Neuronal stem cell (in vitro differentiated cells): Measurements from ENCODE around the gene MTREX.

ENCODE experiments used
- DNase-seq: peaks from one replicate; pipeline ENCODE4 v3.0.0-alpha.2; 2013; ENCODE audit warnings: low spot score
- H2AFZ ChIP-seq: one replicate; pipeline ENCODE4 v1.6.1; 2013; ENCODE audit warnings: mild to moderate bottlenecking, low read length, inconsistent platforms
- H2AK5ac ChIP-seq: 2 replicates; pipeline ENCODE4 v1.6.1; 2013; ENCODE audit warnings: low read depth, mild to moderate bottlenecking, inconsistent platforms, low read length, moderate library complexity, mixed read lengths
- H2BK120ac ChIP-seq: 2 replicates; pipeline ENCODE4 v1.6.1; 2013; ENCODE audit warnings: low read depth, mild to moderate bottlenecking, inconsistent platforms, low read length, moderate library complexity, mixed read lengths
- H2BK12ac ChIP-seq: one replicate; pipeline ENCODE4 v1.6.1; 2013; ENCODE audit warnings: low read length, inconsistent platforms
- H2BK15ac ChIP-seq: 2 replicates; pipeline ENCODE4 v1.6.1; 2013; ENCODE audit warnings: mild to moderate bottlenecking, low read length, inconsistent platforms, mixed read lengths
- H2BK5ac ChIP-seq: one replicate; pipeline ENCODE4 v1.6.1; 2013; ENCODE audit warnings: inconsistent platforms, mild to moderate bottlenecking, low read length, moderate library complexity
- H3K14ac ChIP-seq: one replicate; pipeline ENCODE4 v1.6.1; 2013; ENCODE audit warnings: low read length, inconsistent platforms
- H3K18ac ChIP-seq: 2 replicates; pipeline ENCODE4 v1.6.1; 2013; ENCODE audit warnings: low read length, inconsistent platforms
- H3K23ac ChIP-seq: 2 replicates; pipeline ENCODE4 v1.6.1; 2013; ENCODE audit warnings: low read depth, mild to moderate bottlenecking, mixed read lengths, low read length, inconsistent platforms; ENCODE audit not compliant: poor library complexity
- H3K27ac ChIP-seq: replicated peaks from 3 replicates; pipeline ENCODE4 v1.5.1; 2013; ENCODE audit warnings: low read length, inconsistent platforms
- H3K27me3 ChIP-seq, 3 experiments: 2 replicates each; pipeline ENCODE4 v1.6.1; 2013; ENCODE audit warnings: low read length in 3 of 3, mild to moderate bottlenecking in 2 of 3, inconsistent platforms in 1 of 3, low read depth in 1 of 3, mixed read lengths in 1 of 3, moderate library complexity in 1 of 3; ENCODE audit not compliant: control insufficient read depth in 3 of 3, insufficient read depth in 3 of 3
- H3K36me3 ChIP-seq, 2 donors: replicated peaks in 1 of 2; 2 replicates each; pipeline ENCODE4 v1.6.1; 2013; ENCODE audit warnings: low read length in 2 of 2; ENCODE audit not compliant: control insufficient read depth in 2 of 2, insufficient read depth in 2 of 2
- H3K4ac ChIP-seq: 2 replicates; pipeline ENCODE4 v1.6.1; 2013; ENCODE audit warnings: inconsistent platforms, mild to moderate bottlenecking, low read length, moderate library complexity
- H3K4me1 ChIP-seq, 2 donors: 1 replicate in 1 of 2; 2 replicates in 1 of 2; pipeline ENCODE4 v1.6.1; 2013; ENCODE audit warnings: low read length in 2 of 2, low read depth in 1 of 2; ENCODE audit not compliant: control insufficient read depth in 2 of 2, insufficient read depth in 1 of 2
- H3K4me2 ChIP-seq: one replicate; pipeline ENCODE4 v1.6.1; 2013; ENCODE audit warnings: mild to moderate bottlenecking, low read length, inconsistent platforms; ENCODE audit not compliant: insufficient read depth, poor library complexity, severe bottlenecking
- H3K4me3 ChIP-seq, 2 donors: 2 replicates each; pipeline ENCODE4 v1.5.1; 2013; ENCODE audit warnings: low read length in 2 of 2, mild to moderate bottlenecking in 2 of 2, inconsistent platforms in 1 of 2, moderate library complexity in 1 of 2
- H3K79me1 ChIP-seq: one replicate; pipeline ENCODE4 v1.6.1; 2013; ENCODE audit warnings: low read depth, mild to moderate bottlenecking, inconsistent platforms, low read length, moderate library complexity
- H3K9ac ChIP-seq: one replicate; pipeline ENCODE4 v1.6.1; 2013; ENCODE audit warnings: mild to moderate bottlenecking, low read depth, low read length, inconsistent platforms; ENCODE audit not compliant: poor library complexity
- H3K9me3 ChIP-seq, 2 donors: replicated peaks in 1 of 2; 2 replicates each; pipeline versions ENCODE3 to v1.6.1; 2013; ENCODE audit warnings: low read length in 2 of 2, mild to moderate bottlenecking in 2 of 2, inconsistent platforms in 1 of 2, low read depth in 1 of 2, mixed read lengths in 1 of 2, moderate library complexity in 1 of 2; ENCODE audit not compliant: control insufficient read depth in 2 of 2, insufficient read depth in 1 of 2
- H4K8ac ChIP-seq: one replicate; pipeline ENCODE4 v1.6.1; 2013; ENCODE audit warnings: low read depth, mild to moderate bottlenecking, inconsistent platforms, low read length, moderate library complexity
- H4K91ac ChIP-seq: one replicate; pipeline ENCODE4 v1.6.1; 2013; ENCODE audit warnings: low read length, low read depth, mild to moderate bottlenecking, inconsistent platforms; ENCODE audit not compliant: poor library complexity
- WGBS, 2 donors: extraction: QIAGEN DNeasy Blood & Tissue Kit; methylation state at CpG; one replicate each; pipeline ENCODE4 v1.1.7; 2013; ENCODE audit warnings: missing lambda C conversion rate in 2 of 2, mixed read lengths in 1 of 2; ENCODE audit not compliant: insufficient read length in 2 of 2, insufficient replicate concordance in 1 of 2; ENCODE audit errors: extremely low coverage in 2 of 2; 5-methylcytosine and 5-hydroxymethylcytosine counted together

Gene MTREX

GRCh38 chr5:55387865-55388264 lies 80.1 kb downstream of the MTREX start:
- Histone ChIP-seq H3K79me1 (no peaks in the 10 kb centered on the region), H3K18ac (no peak overlapping the region), H3K4me1 (no peaks in the 10 kb centered on the region), H3K4me2 (no peak overlapping the region), H3K27me3 (no peaks in the 10 kb centered on the region), H3K9me3 (peaks cover 6 to 32% of the 10 kb centered on the region in 2 donors), H3K4me3 (no peak overlapping the region), H4K8ac (no peak overlapping the region), H3K36me3 (peaks cover 9 to 92% of the 10 kb centered on the region in 2 donors), H2AFZ (no peak overlapping the region), H2BK12ac (no peak overlapping the region), H2AK5ac (no peak overlapping the region), H3K14ac (no peak overlapping the region), H2BK15ac (no peak overlapping the region), H2BK5ac (no peak overlapping the region), H4K91ac (no peak overlapping the region), H2BK120ac (no peak overlapping the region), H3K9ac (no peak overlapping the region), H3K23ac (no peak overlapping the region), H3K4ac (no peak overlapping the region), H3K27ac (no peak overlapping the region)
- WGBS, 2 donors, result no CpG with 5 or more reads among the region's 2 CpGs
- no peak for DNase-seq

DNA sequence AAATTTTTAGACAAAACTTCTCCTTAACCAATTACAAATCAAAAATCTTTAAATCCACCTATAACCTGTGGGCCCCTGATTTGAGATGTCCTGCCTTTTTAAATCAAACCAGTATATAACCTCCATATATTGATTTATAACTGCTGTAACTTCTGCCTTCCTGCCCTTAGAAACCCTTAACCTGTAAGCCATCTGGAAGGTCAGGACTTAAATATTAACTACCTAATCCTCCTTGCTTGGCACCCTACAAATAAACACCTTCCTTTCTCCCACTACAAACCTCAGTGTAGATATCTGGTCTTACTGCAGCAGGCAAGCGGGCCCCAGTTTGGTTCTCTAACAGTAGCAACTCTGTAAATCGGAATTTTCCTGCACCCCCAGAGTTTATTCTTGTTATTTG lies 83.9 kb downstream of the MTREX start:
- Histone ChIP-seq H3K4me1 (no peaks in the 10 kb centered on the region), H2AFZ (no peak overlapping the region), H3K4me2 (no peak overlapping the region), H3K4me3 (no peak overlapping the region), H2BK120ac (no peak overlapping the region), H2BK12ac (no peak overlapping the region), H3K27ac (no peak overlapping the region), H4K8ac (no peak overlapping the region), H3K14ac (no peak overlapping the region), H3K79me1 (no peaks in the 10 kb centered on the region), H3K9me3 (peaks cover 8 to 28% of the 10 kb centered on the region in 2 donors), H3K27me3 (no peaks in the 10 kb centered on the region), H4K91ac (no peak overlapping the region), H2AK5ac (no peak overlapping the region), H3K36me3 (peaks cover 13 to 93% of the 10 kb centered on the region in 2 donors), H2BK15ac (no peak overlapping the region), H3K18ac (no peak overlapping the region), H3K9ac (no peak overlapping the region), H3K4ac (no peak overlapping the region), H3K23ac (no peak overlapping the region), H2BK5ac (no peak overlapping the region)
- no peak for DNase-seq
- WGBS, 2 donors, result no CpG with 5 or more reads among the region's 2 CpGs

- Histone ChIP-seq H3K27me3 (no peaks in the 10 kb centered on the region), H3K36me3 (peaks cover 13 to 93% of the 10 kb centered on the region in 2 donors), H4K91ac (no peak overlapping the region), H2AK5ac (no peak overlapping the region), H2BK15ac (no peak overlapping the region), H3K9ac (no peak overlapping the region), H2BK120ac (no peak overlapping the region), H2AFZ (no peak overlapping the region), H2BK12ac (no peak overlapping the region), H3K79me1 (no peaks in the 10 kb centered on the region), H3K4me2 (no peak overlapping the region), H3K9me3 (peaks cover 8 to 28% of the 10 kb centered on the region in 2 donors), H2BK5ac (no peak overlapping the region), H3K18ac (no peak overlapping the region), H3K4me3 (no peak overlapping the region), H3K23ac (no peak overlapping the region), H3K4ac (no peak overlapping the region), H4K8ac (no peak overlapping the region), H3K14ac (no peak overlapping the region), H3K27ac (no peak overlapping the region), H3K4me1 (no peaks in the 10 kb centered on the region)
- DNase-seq, result no peak
- WGBS, 2 donors, result no CpG with 5 or more reads among the region's 1 CpG
Observed at GRCh38 chr5:55392669-55393068, 84.9 kb downstream of the MTREX start.

- no peak for DNase-seq
- Histone ChIP-seq H3K79me1 (no peaks in the 10 kb centered on the region), H3K36me3 (peaks cover 12 to 93% of the 10 kb centered on the region in 2 donors), H2BK5ac (no peak overlapping the region), H3K23ac (no peak overlapping the region), H3K9ac (no peak overlapping the region), H2BK15ac (no peak overlapping the region), H3K9me3 (peaks cover 8 to 28% of the 10 kb centered on the region in 2 donors), H3K4me2 (no peak overlapping the region), H3K27me3 (no peaks in the 10 kb centered on the region), H3K14ac (no peak overlapping the region), H3K4me1 (no peaks in the 10 kb centered on the region), H2AK5ac (no peak overlapping the region), H4K8ac (no peak overlapping the region), H3K18ac (no peak overlapping the region), H3K4me3 (no peak overlapping the region), H2AFZ (no peak overlapping the region), H3K27ac (no peak overlapping the region), H3K4ac (no peak overlapping the region), H4K91ac (no peak overlapping the region), H2BK12ac (no peak overlapping the region), H2BK120ac (no peak overlapping the region)
- no CpG with 5 or more reads among the region's 2 CpGs for WGBS, 2 donors
Observed at GRCh38 chr5:55393501-55394175, 85.8 kb downstream of the MTREX start.
